Measurements from ENCODE around the gene CTXND2.

DNA sequence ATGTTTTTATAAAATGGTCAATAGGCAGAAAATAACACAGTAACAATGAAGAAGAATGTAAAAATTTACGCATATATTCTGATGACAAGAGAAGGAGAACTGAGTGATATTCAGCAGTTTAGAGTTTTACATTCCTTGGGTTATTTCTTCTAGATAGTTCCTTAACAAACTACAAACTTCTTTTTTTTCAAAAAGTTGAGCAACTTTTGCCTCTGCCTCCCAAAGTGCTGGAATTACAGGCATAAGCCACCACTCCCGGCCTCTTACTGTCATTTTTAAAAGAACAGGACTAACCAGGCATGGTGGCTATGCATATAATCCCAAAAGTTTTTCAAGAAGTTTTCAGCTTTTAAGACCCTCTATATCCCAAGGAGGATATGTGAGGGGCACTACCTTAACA lies 43.5 kb upstream of the CTXND2 start:
- no peak for TF ChIP-seq ZNF445 (CRISPR knock-in tag; IDR thresholded peaks at IDR 0.05; ENCODE audit: low read depth)
- TF ChIP-seq POLR2G (IDR thresholded peaks at IDR 0.05; ENCODE audit: low read depth, low read length) = no peak
- TF ChIP-seq, protein P1, sequence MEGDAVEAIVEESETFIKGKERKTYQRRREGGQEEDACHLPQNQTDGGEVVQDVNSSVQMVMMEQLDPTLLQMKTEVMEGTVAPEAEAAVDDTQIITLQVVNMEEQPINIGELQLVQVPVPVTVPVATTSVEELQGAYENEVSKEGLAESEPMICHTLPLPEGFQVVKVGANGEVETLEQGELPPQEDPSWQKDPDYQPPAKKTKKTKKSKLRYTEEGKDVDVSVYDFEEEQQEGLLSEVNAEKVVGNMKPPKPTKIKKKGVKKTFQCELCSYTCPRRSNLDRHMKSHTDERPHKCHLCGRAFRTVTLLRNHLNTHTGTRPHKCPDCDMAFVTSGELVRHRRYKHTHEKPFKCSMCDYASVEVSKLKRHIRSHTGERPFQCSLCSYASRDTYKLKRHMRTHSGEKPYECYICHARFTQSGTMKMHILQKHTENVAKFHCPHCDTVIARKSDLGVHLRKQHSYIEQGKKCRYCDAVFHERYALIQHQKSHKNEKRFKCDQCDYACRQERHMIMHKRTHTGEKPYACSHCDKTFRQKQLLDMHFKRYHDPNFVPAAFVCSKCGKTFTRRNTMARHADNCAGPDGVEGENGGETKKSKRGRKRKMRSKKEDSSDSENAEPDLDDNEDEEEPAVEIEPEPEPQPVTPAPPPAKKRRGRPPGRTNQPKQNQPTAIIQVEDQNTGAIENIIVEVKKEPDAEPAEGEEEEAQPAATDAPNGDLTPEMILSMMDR (IDR thresholded peaks at IDR 0.05 in 2 of 3, conservative IDR thresholded peaks at IDR 0.05 in 1 of 3; ENCODE audit: insufficient read depth in 2 of 3, low read depth in 1 of 3, low read length in 3 of 3) = no peak
- no peak for TF ChIP-seq GATA2 (CRISPR knock-in tag; IDR thresholded peaks at IDR 0.05)
- TF ChIP-seq NFIX (CRISPR knock-in tag; IDR thresholded peaks at IDR 0.05; ENCODE audit: low read depth) = no peak
- TF ChIP-seq POLR2AphosphoS5 (IDR thresholded peaks at IDR 0.05; ENCODE audit: control insufficient read depth, insufficient read depth, low read depth, low read length) = no peak
- TF ChIP-seq ZNF121 (CRISPR knock-in tag; conservative IDR thresholded peaks at IDR 0.05) = no peak
- TF ChIP-seq FOXM1 (IDR thresholded peaks at IDR 0.05; ENCODE audit: low read depth) = no peak
- TF ChIP-seq FOXM1 (CRISPR knock-in tag; IDR thresholded peaks at IDR 0.05; ENCODE audit: low read depth) = no peak
- no peak for TF ChIP-seq SIN3B (IDR thresholded peaks at IDR 0.05; ENCODE audit: low read depth)
- no peak for TF ChIP-seq ZNF274 (IDR thresholded peaks at IDR 0.05; ENCODE audit: borderline replicate concordance, low read depth, low read length)
- TF ChIP-seq ILF3 (IDR thresholded peaks at IDR 0.05; ENCODE audit: borderline replicate concordance) = no peak
